Activated T-helper 9 cell treated with anti-CD3 and anti-CD28 coated beads, Interleukin-2, amount 50 U/mL, for 16 hours (primary cell): Measurements from ENCODE around the gene RAD52.

Experiments
- DNase-seq: peaks from one replicate; pipeline ENCODE4 v3.0.0-alpha.2; 2020; ENCODE audit warnings: low read depth

RAD52 gene

GRCh38 chr12:868722-869121 lies 80.8 kb downstream of the RAD52 start:
- DNase-seq, result no peak

- DNase-seq, result no peak
Measured at GRCh38 chr12:867905-868304, 81.6 kb downstream of the RAD52 start.

GRCh38 chr12:865614-866013 lies 83.9 kb downstream of the RAD52 start:
- DNase-seq, result no peak

- no peak for DNase-seq
Measured at GRCh38 chr12:863285-863684, 86.2 kb downstream of the RAD52 start.

GRCh38 chr12:862303-862911 lies 87.1 kb downstream of the RAD52 start:
- DNase-seq, result no peak
